HCT116 (cell line): ENCODE results near the gene IQGAP3. TPM values are rescaled to one million over a fixed set of nuclear protein-coding genes. Genes with fewer than 3 reads are reported as not detected.

ENCODE experiments used
- ATAC-seq: fragments of 200-7000 bp; cut with Tn5 transposase; 2 replicates; pipeline ENCODE4 v1.9.1; 2020; ENCODE audit warnings: mild to moderate bottlenecking, moderate library complexity
- BruUV-seq: library from RNA; stranded (reverse); fragments of 400-500 nt; replicated peaks from 2 replicates; lab custom pipeline; 2021; lab: Mats Ljungman, UMichigan
- CTCF ChIA-PET: fragments of 300-600 bp; sonication (Branson Sonifier 250); formaldehyde crosslinking; loops from one replicate; lab custom pipeline; 2021; ENCODE audit warnings: antibody characterized with exemption; lab: Charles Lee
- POLR2A ChIA-PET: fragments of 300-600, 350-600 bp; sonication (Branson Sonifier 250); formaldehyde crosslinking; loops from one replicate; lab custom pipeline; 2021; ENCODE audit warnings: antibody characterized with exemption; lab: Charles Lee
- RAD21 ChIA-PET, 2 experiments: fragments of 300-600 bp; sonication (Branson Sonifier 250); formaldehyde crosslinking; loops; one replicate each; lab custom pipeline; 2023; ENCODE audit warnings: low total read pairs in 2 of 2; ENCODE audit not compliant: uncharacterized antibody in 2 of 2, unreplicated experiment in 2 of 2, low non-redundant PET in 1 of 2; lab: Charles Lee
- DNase-seq: peaks from one replicate; pipeline ENCODE4 v3.0.0-alpha.2; 2010; ENCODE audit warnings: low read depth, low spot score
- H2AFZ ChIP-seq: fragments of 200-600 bp; shearing (Covaris generic), sonication (generic); 2 replicates; pipeline ENCODE4 v1.6.1; 2017; ENCODE audit warnings: low read depth, mixed run types, mixed read lengths, antibody characterized with exemption, low read length; ENCODE audit not compliant: poor library complexity, severe bottlenecking
- H3K27ac ChIP-seq: 2 replicates; pipeline ENCODE4 v1.5.1; 2012; ENCODE audit warnings: low read depth, low read length
- H3K27me3 ChIP-seq: fragments of 200-600 bp; sonication (generic); 2 replicates; pipeline ENCODE4 v1.6.1; 2016; ENCODE audit warnings: mixed run types, low read length, mixed read lengths; ENCODE audit not compliant: insufficient read depth
- H3K36me3 ChIP-seq, 2 experiments: fragments of 200-500 bp in 1 of 2; fragments of 200-600 bp in 1 of 2; sonication (Bioruptor generic) in 1 of 2; sonication (generic) in 1 of 2; 2 replicates each; pipeline versions ENCODE4 v1.5.1 to v1.6.1; 2014 to 2016; ENCODE audit warnings: low read length in 2 of 2, inconsistent platforms in 1 of 2, mixed read lengths in 1 of 2, mixed run types in 1 of 2; ENCODE audit not compliant: insufficient read depth in 2 of 2, control insufficient read depth in 1 of 2
- H3K4me1 ChIP-seq, 2 experiments: fragments of 200-600 bp in 1 of 2; sonication (generic) in 1 of 2; 2 replicates each; pipeline versions ENCODE4 v1.5.1 to v1.6.1; 2012 to 2017; ENCODE audit warnings: low read length in 2 of 2, inconsistent platforms in 1 of 2, mild to moderate bottlenecking in 1 of 2, mixed read lengths in 1 of 2, mixed run types in 1 of 2, moderate library complexity in 1 of 2; ENCODE audit not compliant: insufficient read depth in 2 of 2, control insufficient read depth in 1 of 2
- H3K4me2 ChIP-seq: fragments of 200-600 bp; sonication (generic); 2 replicates; pipeline ENCODE4 v1.6.1; 2017; ENCODE audit warnings: mixed run types, low read length, mixed read lengths
- H3K4me3 ChIP-seq, 2 experiments: fragments of 200-600 bp in 1 of 2; sonication (generic) in 1 of 2; replicated peaks in 1 of 2; 2 replicates each; pipeline ENCODE4 v1.5.1; 2011 to 2016; ENCODE audit warnings: low read length in 2 of 2, control low read depth in 1 of 2, low read depth in 1 of 2, mild to moderate bottlenecking in 1 of 2, mixed read lengths in 1 of 2, mixed run types in 1 of 2
- H3K79me2 ChIP-seq: fragments of 200-600 bp; sonication (generic); 2 replicates; pipeline ENCODE4 v1.6.1; 2017; ENCODE audit warnings: mild to moderate bottlenecking, mixed run types, low read length, moderate library complexity, mixed read lengths; ENCODE audit not compliant: insufficient read depth
- H3K9ac ChIP-seq: fragments of 200-600 bp; sonication (generic); 2 replicates; pipeline ENCODE4 v1.6.1; 2016; ENCODE audit warnings: low read length, mixed read lengths
- H3K9me2 ChIP-seq: fragments of 200-600 bp; sonication (generic), shearing (Covaris generic); 2 replicates; pipeline ENCODE4 v1.6.1; 2017; ENCODE audit warnings: mixed run types, mild to moderate bottlenecking, moderate library complexity; ENCODE audit not compliant: insufficient read depth
- H3K9me3 ChIP-seq, 2 experiments: fragments of 200-500 bp in 1 of 2; fragments of 200-600 bp in 1 of 2; sonication (Bioruptor generic) in 1 of 2; sonication (generic) in 1 of 2; 2 replicates each; pipeline ENCODE4 v1.6.1; 2014 to 2017; ENCODE audit warnings: low read length in 2 of 2, mixed read lengths in 2 of 2, inconsistent platforms in 1 of 2, low read depth in 1 of 2, mild to moderate bottlenecking in 1 of 2, mixed run types in 1 of 2, moderate library complexity in 1 of 2; ENCODE audit not compliant: control insufficient read depth in 1 of 2, insufficient read depth in 1 of 2
- H4K20me1 ChIP-seq: fragments of 200-600 bp; sonication (generic), shearing (Covaris generic); 2 replicates; pipeline ENCODE4 v1.6.1; 2017; ENCODE audit warnings: mixed run types, mild to moderate bottlenecking, moderate library complexity; ENCODE audit not compliant: insufficient read depth
- CTCF ChIP-seq, 3 experiments: fragments of 200-600 bp in 1 of 3; sonication (generic) in 1 of 3; IDR thresholded peaks in 2 of 3; conservative IDR thresholded peaks in 1 of 3; 2 replicates each; pipeline ENCODE4 v1.5.1; 2012 to 2017; ENCODE audit warnings: low read depth in 2 of 3, low read length in 2 of 3, antibody characterized with exemption in 1 of 3, borderline replicate concordance in 1 of 3, control low read depth in 1 of 3, mild to moderate bottlenecking in 1 of 3, mixed read lengths in 1 of 3, mixed run types in 1 of 3, moderate library complexity in 1 of 3; ENCODE audit not compliant: insufficient read depth in 1 of 3
- ELF1 ChIP-seq: IDR thresholded peaks from 2 replicates; pipeline ENCODE4 v1.6.1; 2012; ENCODE audit warnings: low read depth, borderline replicate concordance
- MAX ChIP-seq: IDR thresholded peaks from 2 replicates; pipeline ENCODE4 v1.6.1; 2012
- POLR2A ChIP-seq: IDR thresholded peaks from 2 replicates; pipeline ENCODE4 v1.7.0; 2011; ENCODE audit warnings: borderline replicate concordance; ENCODE audit not compliant: insufficient read depth, insufficient read length; ENCODE audit errors: extremely low read depth
- POLR2AphosphoS5 ChIP-seq: IDR thresholded peaks from 2 replicates; pipeline ENCODE4 v1.6.1; 2011; ENCODE audit warnings: mild to moderate bottlenecking, low read depth, low read length, moderate library complexity
- ZFX ChIP-seq: fragments of 450-650 bp; IDR thresholded peaks from 2 replicates; pipeline ENCODE4 v1.6.1; 2017
- ZNF274 ChIP-seq: fragments of 200-500 bp; sonication (Bioruptor generic); IDR thresholded peaks from 2 replicates; pipeline ENCODE4 v1.6.1; 2014; ENCODE audit warnings: mild to moderate bottlenecking, low read depth, low read length, inconsistent platforms
- intact Hi-C: fragments of 100-400 bp; cut with micrococcal nuclease; formaldehyde crosslinking; loops from 2 replicates; pipeline ENCODE4 v1.10.0; 2022
- total RNA-seq: library from RNA; stranded (reverse); gene quantifications from one replicate; pipeline ENCODE4 v1.2.1, GENCODE V29; 2021; ENCODE audit not compliant: unreplicated experiment
- TF ChIP-seq, protein P1 (sequence below): IDR thresholded peaks from 2 replicates; pipeline ENCODE4 v1.6.1; 2012

The IQGAP3 gene
- total RNA-seq, 1 experiment from 2014 or later: 38.8 TPM

DNA sequence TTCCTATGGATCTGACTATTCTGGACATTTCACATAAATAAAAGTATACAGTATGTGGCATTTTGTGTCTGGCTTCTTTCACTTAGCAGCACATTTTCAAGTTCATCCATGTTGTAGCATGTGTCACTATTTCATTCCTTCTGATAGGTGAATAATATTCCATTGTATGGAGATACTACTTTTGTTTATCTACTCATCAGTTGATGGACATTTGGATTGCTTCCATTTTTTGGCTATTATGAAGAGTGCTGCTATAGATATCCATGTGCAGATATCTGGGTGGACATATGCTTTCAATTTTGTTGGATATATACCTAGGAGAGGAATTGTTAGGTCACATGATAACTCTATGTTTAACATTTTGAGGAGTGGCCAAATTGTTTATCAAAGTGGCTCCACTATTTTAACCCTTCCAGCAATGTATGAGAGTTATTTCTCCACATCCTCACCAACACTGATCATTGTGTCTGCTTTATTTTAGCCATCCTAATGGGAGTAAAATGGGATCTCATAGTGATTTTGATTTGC is 49.9 kb downstream of the IQGAP3 start:
- no peak for TF ChIP-seq ZFX
- no peak for TF ChIP-seq ELF1
- TF ChIP-seq POLR2A: no peak
- TF ChIP-seq POLR2AphosphoS5: no peak
- no peak for TF ChIP-seq CTCF (IDR thresholded peaks at IDR 0.05 in 2 of 3, conservative IDR thresholded peaks at IDR 0.05 in 1 of 3; ENCODE audit: borderline replicate concordance in 1 of 3, insufficient read depth in 1 of 3, low read depth in 2 of 3, low read length in 2 of 3)
- TF ChIP-seq ZNF274: no peak
- TF ChIP-seq, protein P1, sequence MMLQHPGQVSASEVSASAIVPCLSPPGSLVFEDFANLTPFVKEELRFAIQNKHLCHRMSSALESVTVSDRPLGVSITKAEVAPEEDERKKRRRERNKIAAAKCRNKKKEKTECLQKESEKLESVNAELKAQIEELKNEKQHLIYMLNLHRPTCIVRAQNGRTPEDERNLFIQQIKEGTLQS: no peak
- TF ChIP-seq MAX: no peak
- Histone ChIP-seq H3K36me3 (peaks cover 4 to 17% of the 10 kb centered on the region in 2 experiments; a peak in 2 of 4 replicates), H3K9me3 (no peaks in the 10 kb centered on the region), H3K9me2 (no peaks in the 10 kb centered on the region), H3K4me1 (0 out of 4 replicates have a peak, but pooled peaks cover 0 to 4% of the 10 kb centered on the region in 2 experiments), H3K79me2 (no peaks in the 10 kb centered on the region), H3K27ac (no peak overlapping the region), H3K4me2 (no peak overlapping the region), H3K27me3 (no peaks in the 10 kb centered on the region), H2AFZ (no peak overlapping the region), H4K20me1 (no peaks in the 10 kb centered on the region), H3K9ac (no peak overlapping the region), H3K4me3 (no peak overlapping the region)
- ChIA-PET RAD21 (no interaction called here), POLR2A (no interaction called here), CTCF (no interaction called here)
- BruUV-seq: no TSS peak
- no peak for DNase-seq
- ATAC-seq: no peak
- intact Hi-C loops: no loop called here
